Liver (tissue), 9 donors: ENCODE data around the gene MED23. TPM values are rescaled to one million over a fixed set of nuclear protein-coding genes. Genes with fewer than 3 reads are reported as not detected.

Source experiments
- DNase-seq: peaks from one replicate; pipeline ENCODE4 v3.0.0-alpha.2; 2017; ENCODE audit warnings: low spot score
- H3K27ac ChIP-seq, 2 donors: one replicate each; pipeline ENCODE4 v1.7.0; 2013; ENCODE audit warnings: inconsistent platforms in 2 of 2, low read length in 2 of 2, control low read depth in 1 of 2, low read depth in 1 of 2, mild to moderate bottlenecking in 1 of 2
- H3K27me3 ChIP-seq, 4 donors: one replicate each; pipeline versions ENCODE4 v1.6.1 to v1.7.0; 2013; ENCODE audit warnings: low read length in 3 of 4, inconsistent platforms in 1 of 4, mild to moderate bottlenecking in 1 of 4, moderate library complexity in 1 of 4; ENCODE audit not compliant: control insufficient read depth in 4 of 4, insufficient read depth in 4 of 4
- H3K36me3 ChIP-seq, 4 donors: one replicate each; pipeline versions ENCODE4 v1.6.1 to v1.7.0; 2013; ENCODE audit warnings: low read length in 3 of 4, mild to moderate bottlenecking in 3 of 4, low read depth in 1 of 4, moderate library complexity in 1 of 4; ENCODE audit not compliant: control insufficient read depth in 4 of 4, insufficient read depth in 3 of 4
- H3K4me1 ChIP-seq, 4 donors: one replicate each; pipeline versions ENCODE4 v1.6.1 to v1.7.0; 2013; ENCODE audit warnings: low read length in 3 of 4, mild to moderate bottlenecking in 3 of 4, moderate library complexity in 1 of 4; ENCODE audit not compliant: control insufficient read depth in 4 of 4, insufficient read depth in 4 of 4
- H3K4me3 ChIP-seq, 3 donors: one replicate each; pipeline versions ENCODE4 v1.6.1 to v1.7.0; 2013; ENCODE audit warnings: low read length in 3 of 3, control low read depth in 1 of 3, low read depth in 1 of 3, mild to moderate bottlenecking in 1 of 3
- H3K9ac ChIP-seq, 2 donors: one replicate each; pipeline ENCODE4 v1.7.0; 2013; ENCODE audit warnings: low read length in 2 of 2, mild to moderate bottlenecking in 2 of 2, moderate library complexity in 2 of 2, control low read depth in 1 of 2, low read depth in 1 of 2
- H3K9me3 ChIP-seq, 4 donors: one replicate each; pipeline versions ENCODE4 v1.6.1 to v1.7.0; 2013; ENCODE audit warnings: low read length in 3 of 4; ENCODE audit not compliant: control insufficient read depth in 4 of 4
- EGR1 ChIP-seq, 2 donors: IDR thresholded peaks; 2 replicates each; pipeline ENCODE4 v1.6.1; 2016 to 2018; ENCODE audit warnings: antibody characterized with exemption in 2 of 2, low read depth in 2 of 2
- FOXA1 ChIP-seq: IDR thresholded peaks from 2 replicates; pipeline ENCODE4 v1.6.1; 2016; ENCODE audit warnings: antibody characterized with exemption
- FOXA2 ChIP-seq: IDR thresholded peaks from 2 replicates; pipeline ENCODE4 v1.6.1; 2016; ENCODE audit warnings: antibody characterized with exemption
- GABPA ChIP-seq, 2 donors: IDR thresholded peaks in 1 of 2; conservative IDR thresholded peaks in 1 of 2; 2 replicates each; pipeline ENCODE4 v1.6.1; 2016; ENCODE audit warnings: antibody characterized with exemption in 2 of 2, mild to moderate bottlenecking in 1 of 2, moderate library complexity in 1 of 2
- HNF4A ChIP-seq, 2 donors: conservative IDR thresholded peaks; 2 replicates each; pipeline ENCODE4 v1.6.1; 2016; ENCODE audit warnings: antibody characterized with exemption in 2 of 2, mild to moderate bottlenecking in 2 of 2
- JUND ChIP-seq, 2 donors: IDR thresholded peaks; 2 replicates each; pipeline ENCODE4 v1.6.1; 2016; ENCODE audit warnings: antibody characterized with exemption in 2 of 2
- NR2F2 ChIP-seq: IDR thresholded peaks from 2 replicates; pipeline ENCODE4 v1.6.1; 2016; ENCODE audit warnings: antibody characterized with exemption
- RAD21 ChIP-seq, 2 donors: IDR thresholded peaks; 2 replicates each; pipeline ENCODE4 v1.6.1; 2016; ENCODE audit warnings: antibody characterized with exemption in 2 of 2, mild to moderate bottlenecking in 2 of 2
- RXRA ChIP-seq, 2 donors: IDR thresholded peaks; 2 replicates each; pipeline ENCODE4 v1.6.1; 2017 to 2018; ENCODE audit warnings: antibody characterized with exemption in 2 of 2, mild to moderate bottlenecking in 1 of 2
- SP1 ChIP-seq: IDR thresholded peaks from 2 replicates; pipeline ENCODE4 v1.6.1; 2018; ENCODE audit warnings: antibody characterized with exemption, mild to moderate bottlenecking
- TAF1 ChIP-seq: conservative IDR thresholded peaks from 2 replicates; pipeline ENCODE4 v1.6.1; 2016; ENCODE audit warnings: antibody characterized with exemption, mild to moderate bottlenecking
- YY1 ChIP-seq: IDR thresholded peaks from 2 replicates; pipeline ENCODE4 v1.6.1; 2016; ENCODE audit warnings: antibody characterized with exemption, mild to moderate bottlenecking
- WGBS: extraction: QIAGEN DNeasy Blood & Tissue Kit; methylation state at CpG from one replicate; pipeline ENCODE4 v1.1.7; 2013; 5-methylcytosine and 5-hydroxymethylcytosine counted together
- polyA plus RNA-seq, 2 donors: library from polyadenylated mRNA; stranded (reverse) in 1 of 2; unstranded in 1 of 2; fragments of 200-250 nt in 1 of 2; fragments of >200 nt in 1 of 2; fragmentation: Nextera tagmentation in 1 of 2; extraction: Ambion mirVana in 1 of 2; gene quantifications; one replicate each; pipeline versions ENCODE4 v1.2.1 to v1.2.3, GENCODE V29; 2013 to 2015
- total RNA-seq, 2 donors: library from RNA; depleted of rRNA; stranded (reverse); fragments of >200 nt; gene quantifications; one replicate each; pipeline ENCODE4 v1.2.3, GENCODE V29; 2014
- TF ChIP-seq, protein P1 (sequence below): IDR thresholded peaks from 2 replicates; pipeline ENCODE4 v1.6.1; 2016; ENCODE audit warnings: antibody characterized with exemption, mild to moderate bottlenecking
- TF ChIP-seq, protein P2 (sequence below): IDR thresholded peaks from 2 replicates; pipeline ENCODE4 v1.6.1; 2016; ENCODE audit warnings: antibody characterized with exemption
- TF ChIP-seq, protein P3 (sequence below): IDR thresholded peaks from 2 replicates; pipeline ENCODE4 v1.6.1; 2016; ENCODE audit warnings: antibody characterized with exemption
- TF ChIP-seq, protein P4 (sequence below): IDR thresholded peaks from 2 replicates; pipeline ENCODE4 v1.6.1; 2016; ENCODE audit warnings: antibody characterized with exemption
- TF ChIP-seq, protein P5 (sequence below): fragments of 150-350 bp; IDR thresholded peaks from 2 replicates; pipeline ENCODE4 v1.5.1; 2017; ENCODE audit warnings: improper control_type of control experiment, low read depth, low read length; ENCODE audit not compliant: missing input control
- donor health status: healthy.
- donor health status: healthy.
- donor health status: healthy.
- donor health status: healthy.
- donor health status: healthy.

MED23 gene
- total and polyA plus RNA-seq, 4 donors = 3.9 to 17.3 (median 13.4) TPM

DNA sequence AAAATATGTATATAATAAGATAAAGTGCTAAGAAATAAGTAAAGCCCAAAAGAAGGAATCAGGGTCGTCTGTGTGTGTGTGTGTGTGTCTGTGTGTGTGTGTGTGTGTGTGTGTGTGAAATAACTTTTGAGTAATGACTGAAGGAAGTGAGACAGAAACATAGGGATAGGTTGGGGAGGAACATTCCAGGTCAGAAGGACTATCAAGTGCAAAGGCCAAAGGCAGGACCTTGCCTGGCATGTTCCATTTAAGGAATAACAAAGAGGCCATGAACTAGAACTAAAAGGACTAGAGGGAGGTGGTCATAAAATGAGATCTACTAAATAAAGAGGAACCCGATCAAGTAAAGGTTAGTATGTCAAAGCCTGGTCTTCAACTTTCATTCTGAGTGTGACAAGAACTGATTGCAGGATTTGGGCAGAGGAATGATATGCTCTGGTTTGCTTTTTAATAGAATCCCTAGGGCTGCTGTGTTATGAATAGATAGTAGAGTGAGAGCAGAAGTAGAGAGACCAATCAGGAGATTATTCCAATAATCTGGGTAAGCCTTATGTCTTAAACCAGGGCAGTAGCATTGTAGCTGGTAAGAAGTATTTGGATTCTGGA, 15.9 kb upstream of the MED23 start:
- no peaks in the 10 kb centered on the region for H3K27me3 ChIP-seq
- no peak overlapping the region for H3K9ac ChIP-seq
- no peak for DNase-seq
- H3K27ac ChIP-seq = no peak overlapping the region
- no peak overlapping the region for H3K4me3 ChIP-seq
- H3K4me1 ChIP-seq = no peaks in the 10 kb centered on the region
- no peak for TF ChIP-seq RAD21 (IDR thresholded peaks at IDR 0.05)
- TF ChIP-seq HNF4A (conservative IDR thresholded peaks at IDR 0.05) = no peak
- TF ChIP-seq NR2F2 = no peak
- TF ChIP-seq TAF1 = no peak
- TF ChIP-seq, protein P1, sequence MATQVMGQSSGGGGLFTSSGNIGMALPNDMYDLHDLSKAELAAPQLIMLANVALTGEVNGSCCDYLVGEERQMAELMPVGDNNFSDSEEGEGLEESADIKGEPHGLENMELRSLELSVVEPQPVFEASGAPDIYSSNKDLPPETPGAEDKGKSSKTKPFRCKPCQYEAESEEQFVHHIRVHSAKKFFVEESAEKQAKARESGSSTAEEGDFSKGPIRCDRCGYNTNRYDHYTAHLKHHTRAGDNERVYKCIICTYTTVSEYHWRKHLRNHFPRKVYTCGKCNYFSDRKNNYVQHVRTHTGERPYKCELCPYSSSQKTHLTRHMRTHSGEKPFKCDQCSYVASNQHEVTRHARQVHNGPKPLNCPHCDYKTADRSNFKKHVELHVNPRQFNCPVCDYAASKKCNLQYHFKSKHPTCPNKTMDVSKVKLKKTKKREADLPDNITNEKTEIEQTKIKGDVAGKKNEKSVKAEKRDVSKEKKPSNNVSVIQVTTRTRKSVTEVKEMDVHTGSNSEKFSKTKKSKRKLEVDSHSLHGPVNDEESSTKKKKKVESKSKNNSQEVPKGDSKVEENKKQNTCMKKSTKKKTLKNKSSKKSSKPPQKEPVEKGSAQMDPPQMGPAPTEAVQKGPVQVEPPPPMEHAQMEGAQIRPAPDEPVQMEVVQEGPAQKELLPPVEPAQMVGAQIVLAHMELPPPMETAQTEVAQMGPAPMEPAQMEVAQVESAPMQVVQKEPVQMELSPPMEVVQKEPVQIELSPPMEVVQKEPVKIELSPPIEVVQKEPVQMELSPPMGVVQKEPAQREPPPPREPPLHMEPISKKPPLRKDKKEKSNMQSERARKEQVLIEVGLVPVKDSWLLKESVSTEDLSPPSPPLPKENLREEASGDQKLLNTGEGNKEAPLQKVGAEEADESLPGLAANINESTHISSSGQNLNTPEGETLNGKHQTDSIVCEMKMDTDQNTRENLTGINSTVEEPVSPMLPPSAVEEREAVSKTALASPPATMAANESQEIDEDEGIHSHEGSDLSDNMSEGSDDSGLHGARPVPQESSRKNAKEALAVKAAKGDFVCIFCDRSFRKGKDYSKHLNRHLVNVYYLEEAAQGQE = no peak
- no peak for TF ChIP-seq EGR1 (IDR thresholded peaks at IDR 0.05; ENCODE audit: low read depth in 2 of 2)
- no peak for TF ChIP-seq JUND (IDR thresholded peaks at IDR 0.05)
- no peak for TF ChIP-seq FOXA2
- H3K9me3 ChIP-seq = no peaks in the 10 kb centered on the region
- WGBS = 82% methylated on average over 2 of the region's 2 CpGs
- H3K36me3 ChIP-seq = no peaks in the 10 kb centered on the region

DNA sequence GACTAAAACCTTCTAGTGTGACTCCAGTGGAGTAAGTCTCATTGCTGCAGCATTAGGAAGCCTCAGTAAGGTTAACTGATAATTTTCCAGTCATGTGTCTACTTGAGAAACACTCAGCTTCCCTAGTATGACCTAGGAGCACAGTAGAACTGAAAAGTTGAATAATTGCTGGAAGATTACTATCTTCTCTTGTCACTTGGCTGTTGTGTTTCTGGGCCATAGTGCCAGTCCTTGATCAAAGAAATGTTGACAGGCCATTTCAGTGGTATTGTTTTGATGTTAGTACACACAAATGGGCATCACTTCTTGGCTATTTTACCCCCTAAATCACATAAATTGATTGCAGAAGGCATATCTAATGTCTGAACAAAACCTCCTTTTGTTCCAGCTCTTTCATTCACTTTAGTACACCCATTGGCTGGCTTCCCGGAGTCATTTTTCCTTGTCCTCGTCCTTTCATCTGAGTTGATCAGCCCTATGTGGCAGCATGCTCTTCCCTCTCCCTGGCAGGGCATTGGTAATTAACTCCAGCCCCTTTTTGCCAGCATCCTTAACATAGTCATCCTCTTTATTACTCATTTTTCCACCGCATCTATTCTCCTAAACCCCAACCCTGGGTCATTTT, 15.1 kb upstream of the MED23 start:
- TF ChIP-seq, protein P2, sequence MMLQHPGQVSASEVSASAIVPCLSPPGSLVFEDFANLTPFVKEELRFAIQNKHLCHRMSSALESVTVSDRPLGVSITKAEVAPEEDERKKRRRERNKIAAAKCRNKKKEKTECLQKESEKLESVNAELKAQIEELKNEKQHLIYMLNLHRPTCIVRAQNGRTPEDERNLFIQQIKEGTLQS = no peak
- TF ChIP-seq YY1 (no peak), SP1 (no peak), RXRA (IDR thresholded peaks at IDR 0.05) (no peak), TAF1 (no peak), HNF4A (conservative IDR thresholded peaks at IDR 0.05) (no peak), GABPA (IDR thresholded peaks at IDR 0.05 in 1 of 2, conservative IDR thresholded peaks at IDR 0.05 in 1 of 2) (no peak), FOXA1 (no peak), JUND (IDR thresholded peaks at IDR 0.05) (no peak)
- TF ChIP-seq, protein P3, sequence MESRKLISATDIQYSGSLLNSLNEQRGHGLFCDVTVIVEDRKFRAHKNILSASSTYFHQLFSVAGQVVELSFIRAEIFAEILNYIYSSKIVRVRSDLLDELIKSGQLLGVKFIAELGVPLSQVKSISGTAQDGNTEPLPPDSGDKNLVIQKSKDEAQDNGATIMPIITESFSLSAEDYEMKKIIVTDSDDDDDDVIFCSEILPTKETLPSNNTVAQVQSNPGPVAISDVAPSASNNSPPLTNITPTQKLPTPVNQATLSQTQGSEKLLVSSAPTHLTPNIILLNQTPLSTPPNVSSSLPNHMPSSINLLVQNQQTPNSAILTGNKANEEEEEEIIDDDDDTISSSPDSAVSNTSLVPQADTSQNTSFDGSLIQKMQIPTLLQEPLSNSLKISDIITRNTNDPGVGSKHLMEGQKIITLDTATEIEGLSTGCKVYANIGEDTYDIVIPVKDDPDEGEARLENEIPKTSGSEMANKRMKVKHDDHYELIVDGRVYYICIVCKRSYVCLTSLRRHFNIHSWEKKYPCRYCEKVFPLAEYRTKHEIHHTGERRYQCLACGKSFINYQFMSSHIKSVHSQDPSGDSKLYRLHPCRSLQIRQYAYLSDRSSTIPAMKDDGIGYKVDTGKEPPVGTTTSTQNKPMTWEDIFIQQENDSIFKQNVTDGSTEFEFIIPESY = no peak
- TF ChIP-seq, protein P4, sequence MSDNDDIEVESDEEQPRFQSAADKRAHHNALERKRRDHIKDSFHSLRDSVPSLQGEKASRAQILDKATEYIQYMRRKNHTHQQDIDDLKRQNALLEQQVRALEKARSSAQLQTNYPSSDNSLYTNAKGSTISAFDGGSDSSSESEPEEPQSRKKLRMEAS = no peak
- TF ChIP-seq, protein P1 = no peak
- TF ChIP-seq, protein P5, sequence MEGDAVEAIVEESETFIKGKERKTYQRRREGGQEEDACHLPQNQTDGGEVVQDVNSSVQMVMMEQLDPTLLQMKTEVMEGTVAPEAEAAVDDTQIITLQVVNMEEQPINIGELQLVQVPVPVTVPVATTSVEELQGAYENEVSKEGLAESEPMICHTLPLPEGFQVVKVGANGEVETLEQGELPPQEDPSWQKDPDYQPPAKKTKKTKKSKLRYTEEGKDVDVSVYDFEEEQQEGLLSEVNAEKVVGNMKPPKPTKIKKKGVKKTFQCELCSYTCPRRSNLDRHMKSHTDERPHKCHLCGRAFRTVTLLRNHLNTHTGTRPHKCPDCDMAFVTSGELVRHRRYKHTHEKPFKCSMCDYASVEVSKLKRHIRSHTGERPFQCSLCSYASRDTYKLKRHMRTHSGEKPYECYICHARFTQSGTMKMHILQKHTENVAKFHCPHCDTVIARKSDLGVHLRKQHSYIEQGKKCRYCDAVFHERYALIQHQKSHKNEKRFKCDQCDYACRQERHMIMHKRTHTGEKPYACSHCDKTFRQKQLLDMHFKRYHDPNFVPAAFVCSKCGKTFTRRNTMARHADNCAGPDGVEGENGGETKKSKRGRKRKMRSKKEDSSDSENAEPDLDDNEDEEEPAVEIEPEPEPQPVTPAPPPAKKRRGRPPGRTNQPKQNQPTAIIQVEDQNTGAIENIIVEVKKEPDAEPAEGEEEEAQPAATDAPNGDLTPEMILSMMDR = no peak
- 72% methylated on average over 3 of the region's 3 CpGs for WGBS
- Histone ChIP-seq H3K4me1 (no peaks in the 10 kb centered on the region), H3K9ac (no peak overlapping the region), H3K27ac (no peak overlapping the region), H3K9me3 (no peaks in the 10 kb centered on the region), H3K36me3 (no peaks in the 10 kb centered on the region), H3K4me3 (no peak overlapping the region), H3K27me3 (no peaks in the 10 kb centered on the region)
- no peak for DNase-seq
